ENCODE measurements around the gene ATP6V1G3. TPM values are rescaled to one million over a fixed set of nuclear protein-coding genes. Genes with fewer than 3 reads are reported as not detected.
"Not testable (repeated sequence)": the region's sequence is repeated elsewhere in the genome, so short reads cannot be mapped to it uniquely, and the experiment has no call there.

The ATP6V1G3 gene
- total RNA-seq, 3 donors from 2014 or later, result not detected

- H3K4me1 ChIP-seq (ENCODE audit: low read depth), result no peaks in the 10 kb centered on the region
- H3K36me3 ChIP-seq (ENCODE audit: low read depth), result no peaks in the 10 kb centered on the region
- intact Hi-C loops (cut with DNase I, micrococcal nuclease), result no loop called here
- TF ChIP-seq CTCF (IDR thresholded peaks at IDR 0.05), result no peak
- no peaks in the 10 kb centered on the region for H3K9me3 ChIP-seq
- no peak for DNase-seq
- H3K4me3 ChIP-seq, result no peak overlapping the region
- no peak for ATAC-seq
Observed at GRCh38 chr1:198530953-198531352, 9.5 kb downstream of the ATP6V1G3 start.

GRCh38 chr1:198529414-198529813 lies 11.1 kb downstream of the ATP6V1G3 start:
- intact Hi-C loops (cut with DNase I, micrococcal nuclease), result no loop called here
- ATAC-seq (no peak), DNase-seq (no peak)
- H3K9me3 ChIP-seq, result no peaks in the 10 kb centered on the region
- H3K4me1 ChIP-seq (ENCODE audit: low read depth), result no peaks in the 10 kb centered on the region
- no peak for TF ChIP-seq CTCF (IDR thresholded peaks at IDR 0.05)
- H3K4me3 ChIP-seq, result no peak overlapping the region
- no peaks in the 10 kb centered on the region for H3K36me3 ChIP-seq (ENCODE audit: low read depth)

- no peak for DNase-seq
- intact Hi-C loops (cut with DNase I, micrococcal nuclease), result no loop called here
- no peaks in the 10 kb centered on the region for H3K4me1 ChIP-seq (ENCODE audit: low read depth)
- H3K4me3 ChIP-seq, result no peak overlapping the region
- H3K9me3 ChIP-seq, result no peaks in the 10 kb centered on the region
- no peak for TF ChIP-seq CTCF (IDR thresholded peaks at IDR 0.05)
- no peaks in the 10 kb centered on the region for H3K36me3 ChIP-seq (ENCODE audit: low read depth)
- ATAC-seq, result no peak
Observed at GRCh38 chr1:198528364-198528763, 12.1 kb downstream of the ATP6V1G3 start.

- no peaks in the 10 kb centered on the region for H3K9me3 ChIP-seq
- DNase-seq, result no peak
- intact Hi-C loops (cut with DNase I, micrococcal nuclease), result no loop called here
- no peaks in the 10 kb centered on the region for H3K36me3 ChIP-seq (ENCODE audit: low read depth)
- H3K4me3 ChIP-seq, result no peak overlapping the region
- no peak for ATAC-seq
- H3K4me1 ChIP-seq (ENCODE audit: low read depth), result no peaks in the 10 kb centered on the region
- TF ChIP-seq CTCF (IDR thresholded peaks at IDR 0.05), result no peak
Observed at GRCh38 chr1:198524556-198524955, 15.9 kb downstream of the ATP6V1G3 start.

GRCh38 chr1:198524127-198524526 lies 16.4 kb downstream of the ATP6V1G3 start:
- H3K4me3 ChIP-seq; ATAC-seq; intact Hi-C loops (cut with DNase I, micrococcal nuclease); H3K4me1 ChIP-seq (ENCODE audit: low read depth); H3K36me3 ChIP-seq (ENCODE audit: low read depth); H3K9me3 ChIP-seq; DNase-seq: not testable (repeated sequence)

GRCh38 chr1:198523182-198523950 lies 17.1 kb downstream of the ATP6V1G3 start:
- H3K4me1 ChIP-seq (ENCODE audit: low read depth), result no peaks in the 10 kb centered on the region
- intact Hi-C loops (cut with DNase I, micrococcal nuclease), result no loop called here
- TF ChIP-seq CTCF (IDR thresholded peaks at IDR 0.05), result no peak
- DNase-seq (no peak), ATAC-seq (peak; percentile 54)
- no peaks in the 10 kb centered on the region for H3K36me3 ChIP-seq (ENCODE audit: low read depth)
- no peaks in the 10 kb centered on the region for H3K9me3 ChIP-seq
- no peak overlapping the region for H3K4me3 ChIP-seq
